Measurements from ENCODE around the gene IMPA2.
"Not testable (repeated sequence)": the region's sequence is repeated elsewhere in the genome, so short reads cannot be mapped to it uniquely, and the experiment has no call there.

The IMPA2 gene

GRCh38 chr18:11981192-11981542 is at the start of gene IMPA2:
IMPA2 (plus strand) TSS chr18:11981507; CDS start chr18:11981670, 163 bp downstream.
- DNase-seq (ENCODE audit: low read depth), result peak; percentile 47

GRCh38 chr18:11932393-11932792 is 48.9 kb upstream of the IMPA2 start:
- no peak for DNase-seq (ENCODE audit: low read depth)

- no peak for DNase-seq (ENCODE audit: low read depth)
Measured at GRCh38 chr18:11937874-11938478, 43.3 kb upstream of the IMPA2 start.

GRCh38 chr18:11940956-11941355 is 40.4 kb upstream of the IMPA2 start:
- DNase-seq (ENCODE audit: low read depth), result no peak

- DNase-seq (ENCODE audit: low read depth), result no peak
Measured at GRCh38 chr18:11943551-11943950, 37.8 kb upstream of the IMPA2 start.

GRCh38 chr18:11944252-11944651 is 37.1 kb upstream of the IMPA2 start:
- no peak for DNase-seq (ENCODE audit: low read depth)

- no peak for DNase-seq (ENCODE audit: low read depth)
Measured at GRCh38 chr18:11944786-11945185, 36.5 kb upstream of the IMPA2 start.

- not testable (repeated sequence) for DNase-seq (ENCODE audit: low read depth)
Measured at GRCh38 chr18:11945834-11946659, 35.3 kb upstream of the IMPA2 start.

- no peak for DNase-seq (ENCODE audit: low read depth)
Measured at GRCh38 chr18:11946756-11947155, 34.6 kb upstream of the IMPA2 start.

- DNase-seq (ENCODE audit: low read depth), result peak; percentile 96
Measured at GRCh38 chr18:11947214-11948191, 33.8 kb upstream of the IMPA2 start.

GRCh38 chr18:11948852-11949523 is 32.3 kb upstream of the IMPA2 start:
- DNase-seq (ENCODE audit: low read depth), result no peak

- DNase-seq (ENCODE audit: low read depth), result no peak
Measured at GRCh38 chr18:11950824-11951223, 30.5 kb upstream of the IMPA2 start.

- no peak for DNase-seq (ENCODE audit: low read depth)
Measured at GRCh38 chr18:11951390-11951851, 29.9 kb upstream of the IMPA2 start.

- DNase-seq (ENCODE audit: low read depth), result no peak
Measured at GRCh38 chr18:11953113-11953512, 28.2 kb upstream of the IMPA2 start.

- peak; percentile 75 for DNase-seq (ENCODE audit: low read depth)
Measured at GRCh38 chr18:11955239-11956029, 25.9 kb upstream of the IMPA2 start.

- DNase-seq (ENCODE audit: low read depth), result no peak
Measured at GRCh38 chr18:11956371-11957308, 24.7 kb upstream of the IMPA2 start.

GRCh38 chr18:11957636-11958035 is 23.7 kb upstream of the IMPA2 start:
- DNase-seq (ENCODE audit: low read depth), result no peak

- not testable (repeated sequence) for DNase-seq (ENCODE audit: low read depth)
Measured at GRCh38 chr18:11959651-11960050, 21.7 kb upstream of the IMPA2 start.

GRCh38 chr18:11960743-11961380 is 20.4 kb upstream of the IMPA2 start:
- no peak for DNase-seq (ENCODE audit: low read depth)
